Pons (tissue), 1 donor: ENCODE measurements around the gene SLC6A7.
A peak's percentile ranks its signal among the peaks of the same experiment; 100 is the strongest.

ENCODE experiments used
- DNase-seq: peaks from one replicate; pipeline ENCODE4 v3.0.0-alpha.2; 2016; ENCODE audit warnings: low spot score

Gene SLC6A7

GRCh38 chr5:150155258-150156026 is 34.4 kb upstream of the SLC6A7 start, which contains the start of gene PDGFRB:
PDGFRB (minus strand) TSS chr5:150155845; CDS start chr5:150137047, 18,798 bp downstream.
- DNase-seq, result peak; percentile 64

GRCh38 chr5:150156027-150156368 is 33.9 kb upstream of the SLC6A7 start:
- DNase-seq, result no peak

- DNase-seq, result no peak
Observed at GRCh38 chr5:150156540-150156939, 33.3 kb upstream of the SLC6A7 start.

- no peak for DNase-seq
Observed at GRCh38 chr5:150157168-150157567, 32.7 kb upstream of the SLC6A7 start.

- DNase-seq, result no peak
Observed at GRCh38 chr5:150158170-150158949, 31.5 kb upstream of the SLC6A7 start.

- DNase-seq, result no peak
Observed at GRCh38 chr5:150159031-150159430, 30.8 kb upstream of the SLC6A7 start.

- no peak for DNase-seq
Observed at GRCh38 chr5:150159741-150160179, 30.1 kb upstream of the SLC6A7 start.

- DNase-seq, result no peak
Observed at GRCh38 chr5:150160448-150161081, 29.3 kb upstream of the SLC6A7 start.

- peak; percentile 43 for DNase-seq
Observed at GRCh38 chr5:150161242-150162141, 28.4 kb upstream of the SLC6A7 start.

- DNase-seq, result no peak
Observed at GRCh38 chr5:150162142-150162513, 27.7 kb upstream of the SLC6A7 start.

GRCh38 chr5:150163035-150163434 is 26.8 kb upstream of the SLC6A7 start:
- DNase-seq, result no peak

- DNase-seq, result no peak
Observed at GRCh38 chr5:150163547-150164059, 26.3 kb upstream of the SLC6A7 start.

GRCh38 chr5:150164211-150164980 is 25.5 kb upstream of the SLC6A7 start:
- DNase-seq, result no peak

- DNase-seq, result no peak
Observed at GRCh38 chr5:150166037-150166649, 23.7 kb upstream of the SLC6A7 start.

- no peak for DNase-seq
Observed at GRCh38 chr5:150166650-150167511, 23.0 kb upstream of the SLC6A7 start, which contains the start of gene CDX1. CDX1 (plus strand) TSS chr5:150166778; CDS start chr5:150166877, 99 bp downstream.

GRCh38 chr5:150167512-150167850 is 22.4 kb upstream of the SLC6A7 start:
- DNase-seq, result no peak

- no peak for DNase-seq
Observed at GRCh38 chr5:150167908-150168307, 22.0 kb upstream of the SLC6A7 start.

GRCh38 chr5:150168864-150169263 is 21.0 kb upstream of the SLC6A7 start:
- DNase-seq, result no peak

GRCh38 chr5:150172145-150172544 is 17.7 kb upstream of the SLC6A7 start:
- DNase-seq, result no peak
